GM19452 (cell line): ENCODE measurements around the gene OXCT1.
"Not testable (repeated sequence)": the region's sequence is repeated elsewhere in the genome, so short reads cannot be mapped to it uniquely, and the experiment has no call there.

ENCODE experiments used
- ATAC-seq: cut with Tn5 transposase; IDR thresholded peaks from one replicate; pipeline ENCODE4 v1.9.1; 2021; ENCODE audit not compliant: unreplicated experiment

Gene OXCT1

DNA sequence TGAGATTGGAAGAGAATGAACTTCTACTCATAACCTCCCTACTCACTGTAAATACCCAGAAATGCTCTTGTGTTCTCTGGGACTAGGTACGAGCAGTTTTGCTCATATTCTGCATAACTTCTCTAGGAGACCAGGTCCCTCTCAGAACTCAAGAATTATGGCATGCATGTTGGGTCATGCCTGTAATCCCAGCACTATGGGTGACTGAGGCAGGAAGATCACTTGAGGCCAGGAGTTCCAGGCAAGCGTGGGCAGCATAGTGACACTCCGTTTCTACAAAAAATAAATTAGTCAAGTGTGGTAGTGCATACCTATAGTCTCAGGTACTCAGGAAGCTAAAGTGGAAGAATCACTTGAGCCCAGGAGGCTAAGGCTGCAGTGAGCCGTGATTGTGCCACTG is 141.9 kb downstream of the OXCT1 start:
- no peak for ATAC-seq

DNA sequence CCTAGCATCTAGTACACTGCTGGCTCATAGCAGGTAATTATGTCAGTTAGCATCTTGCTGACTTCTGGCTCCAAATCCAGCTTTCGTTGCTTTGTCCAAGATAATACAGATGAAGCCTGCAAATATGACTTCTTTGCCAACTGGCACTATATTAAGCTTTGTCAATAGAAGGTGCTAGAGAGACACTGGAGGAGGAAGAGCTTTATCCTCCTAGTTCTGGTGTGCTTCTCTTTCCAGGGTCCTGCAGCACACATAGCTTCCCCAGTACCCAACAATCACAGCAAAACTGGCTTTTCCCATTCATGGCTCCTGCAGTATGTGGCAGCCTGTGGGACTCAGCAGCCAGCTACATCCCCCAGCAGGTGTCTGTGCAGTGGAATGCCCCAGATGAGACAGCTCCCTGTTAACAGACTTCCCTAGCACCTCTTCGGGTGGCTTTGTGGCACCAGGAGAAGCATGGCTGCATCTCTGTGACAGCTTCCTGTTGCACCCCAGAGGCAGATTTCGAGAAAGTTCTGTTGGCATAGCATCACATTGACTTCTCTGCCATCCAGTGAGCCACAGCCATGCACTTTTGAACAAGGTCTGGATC is 147.8 kb downstream of the OXCT1 start:
- no peak for ATAC-seq

- no peak for ATAC-seq
Observed at GRCh38 chr5:41721516-41721915, 148.7 kb downstream of the OXCT1 start.

GRCh38 chr5:41716382-41716781 is 153.8 kb downstream of the OXCT1 start:
- ATAC-seq = no peak

DNA sequence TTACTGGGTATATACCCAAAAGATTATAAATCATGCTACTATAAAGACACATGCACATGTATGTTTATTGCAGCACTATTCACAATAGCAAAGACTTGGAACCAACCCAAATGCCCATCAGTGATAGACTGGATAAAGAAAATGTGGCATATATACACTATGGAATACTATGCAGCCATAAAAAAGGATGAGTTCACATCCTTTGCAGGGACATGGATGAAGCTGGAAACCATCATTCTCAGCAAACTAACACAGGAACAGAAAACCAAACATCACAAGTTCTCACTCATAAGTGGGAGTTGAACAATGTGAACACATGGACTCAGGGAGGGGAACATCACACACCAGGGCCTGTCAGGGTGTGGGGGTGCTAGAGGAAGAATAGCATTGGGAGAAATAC is 155.8 kb downstream of the OXCT1 start:
- not testable (repeated sequence) for ATAC-seq

DNA sequence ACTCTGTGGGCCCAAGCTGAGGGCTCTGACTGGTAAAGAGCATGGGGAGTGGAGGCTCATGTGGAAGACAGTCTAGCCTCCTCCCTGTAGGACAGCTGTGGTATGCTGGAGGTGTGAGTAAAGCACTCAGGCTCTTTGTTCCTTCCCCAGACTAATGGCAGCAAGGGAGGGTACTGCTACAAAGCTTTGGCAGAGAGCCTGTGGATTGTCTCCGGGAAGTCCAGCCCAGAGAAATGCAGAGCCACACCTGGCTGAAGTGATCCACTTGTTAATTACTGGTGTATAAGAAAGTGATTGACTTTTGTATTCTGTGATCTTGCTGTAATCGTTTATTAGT is 161.7 kb downstream of the OXCT1 start:
- ATAC-seq = peak; percentile 28

DNA sequence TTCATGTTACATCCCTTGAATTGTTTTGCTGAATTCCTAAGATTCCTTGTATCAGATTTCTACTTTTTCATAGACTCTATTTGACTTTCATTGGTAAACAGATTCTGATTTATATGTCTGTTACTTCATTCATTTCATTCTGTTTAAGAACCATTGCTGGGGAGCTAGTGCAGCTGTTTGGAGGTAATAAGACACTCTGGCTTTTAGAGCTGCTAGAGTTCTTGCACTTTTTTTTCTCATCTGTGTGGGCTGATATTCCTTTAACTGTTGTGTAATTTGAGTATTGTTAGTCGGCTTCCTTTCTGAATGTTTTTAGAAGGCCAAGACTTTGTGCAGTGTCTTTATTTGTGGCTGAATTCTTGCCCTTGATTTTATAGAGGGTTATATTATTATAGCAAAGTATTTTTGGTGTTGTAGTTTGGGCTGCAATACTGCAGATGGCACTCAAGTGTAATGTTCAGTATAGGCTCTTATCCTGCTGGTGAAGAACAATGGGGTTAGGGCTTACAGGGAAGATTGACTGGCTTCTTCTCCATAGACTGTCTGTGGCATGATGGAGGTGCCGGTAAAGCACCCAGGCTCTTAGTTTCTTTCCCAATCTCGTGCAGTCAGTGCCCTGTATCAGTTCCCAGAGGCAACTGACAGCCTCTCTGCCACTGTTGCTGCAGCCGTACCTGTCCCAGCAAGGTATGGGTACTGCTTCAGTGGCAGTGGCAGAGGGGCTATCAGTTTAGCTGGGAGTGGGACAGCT is 162.2 kb downstream of the OXCT1 start:
- ATAC-seq = peak; percentile 67

- ATAC-seq = peak; percentile 73
Observed at GRCh38 chr5:41695920-41696582, 174.2 kb downstream of the OXCT1 start.

DNA sequence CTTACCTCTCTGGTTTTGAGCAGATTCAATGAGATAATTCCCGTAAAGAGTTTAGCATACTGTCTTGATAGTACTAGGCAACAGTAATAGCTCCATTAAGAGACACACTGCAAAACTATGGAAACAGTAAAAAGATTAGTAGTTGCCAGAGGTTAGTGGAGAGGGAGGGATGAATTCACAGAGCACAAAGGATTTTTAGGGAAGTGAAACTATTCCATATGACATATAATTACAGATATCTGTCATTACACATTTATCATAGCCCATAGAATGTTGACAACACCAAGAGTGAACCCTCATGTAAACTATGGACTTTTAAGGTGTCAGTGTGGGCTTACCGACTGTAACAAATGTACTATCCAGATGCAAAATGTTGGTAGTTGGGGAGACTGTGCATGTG is 183.5 kb downstream of the OXCT1 start:
- no peak for ATAC-seq

GRCh38 chr5:41686191-41686590 is 184.0 kb downstream of the OXCT1 start:
- no peak for ATAC-seq

GRCh38 chr5:41683181-41683580 is 187.0 kb downstream of the OXCT1 start:
- ATAC-seq = peak; percentile 82

DNA sequence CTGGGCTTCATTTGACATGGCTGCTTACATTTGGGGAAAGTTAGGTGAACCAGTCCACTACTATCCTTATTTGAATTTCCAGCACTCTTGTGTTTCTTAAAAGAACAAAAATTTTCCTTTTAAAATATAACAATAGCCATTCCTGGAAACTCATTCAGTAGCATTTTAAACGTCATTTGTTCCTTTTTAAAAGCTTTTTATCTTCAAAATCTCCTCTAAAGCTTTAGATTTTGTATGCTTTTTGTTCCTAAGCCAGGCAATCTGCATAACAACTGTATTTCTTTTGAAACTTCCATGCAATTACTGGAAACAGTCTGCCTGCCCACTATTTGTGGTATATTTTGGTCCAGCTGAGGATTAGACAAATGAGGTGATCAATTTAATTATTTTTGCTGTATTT is 187.6 kb downstream of the OXCT1 start:
- no peak for ATAC-seq

DNA sequence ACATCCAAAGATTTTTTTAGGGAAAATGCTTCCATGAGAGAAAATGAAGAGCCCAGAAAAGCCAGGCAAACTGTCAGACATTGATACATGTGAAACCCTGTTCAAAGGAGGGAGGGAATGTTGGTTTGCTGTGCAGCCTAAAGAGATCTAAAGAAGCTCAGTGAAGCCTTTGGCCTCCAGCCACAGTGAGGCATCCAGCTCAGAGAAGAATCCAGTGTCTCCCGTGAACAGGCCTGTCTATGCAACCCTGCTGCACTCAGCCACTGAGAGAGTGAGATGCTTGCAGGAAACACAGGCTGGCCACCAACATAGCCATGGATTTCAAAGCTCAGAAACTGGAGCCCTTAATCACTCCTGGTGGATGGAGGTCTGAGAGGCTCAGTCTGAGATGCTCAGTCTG is 188.4 kb downstream of the OXCT1 start:
- ATAC-seq = no peak
